ENCODE measurements around the gene RP2.

DNA sequence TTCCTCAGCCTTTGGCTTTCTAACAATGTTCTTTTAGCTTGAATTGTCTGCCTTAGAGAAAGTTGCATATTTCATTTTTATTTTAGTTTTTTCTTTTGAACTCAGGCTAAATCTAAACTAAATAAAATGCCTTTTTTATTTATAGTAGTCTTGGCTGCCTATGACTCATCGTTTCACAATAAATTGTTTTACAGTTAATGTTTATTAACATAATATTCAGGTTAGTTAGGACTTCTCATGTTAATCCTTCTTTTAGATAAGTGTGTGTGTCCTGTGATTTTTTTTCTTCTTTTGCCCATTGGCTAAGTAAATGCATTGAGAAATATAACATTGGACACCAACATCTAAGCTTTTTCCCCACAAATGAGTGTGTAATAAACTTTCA, 1.6 kb downstream of the RP2 start:
- TF ChIP-seq, protein P1, sequence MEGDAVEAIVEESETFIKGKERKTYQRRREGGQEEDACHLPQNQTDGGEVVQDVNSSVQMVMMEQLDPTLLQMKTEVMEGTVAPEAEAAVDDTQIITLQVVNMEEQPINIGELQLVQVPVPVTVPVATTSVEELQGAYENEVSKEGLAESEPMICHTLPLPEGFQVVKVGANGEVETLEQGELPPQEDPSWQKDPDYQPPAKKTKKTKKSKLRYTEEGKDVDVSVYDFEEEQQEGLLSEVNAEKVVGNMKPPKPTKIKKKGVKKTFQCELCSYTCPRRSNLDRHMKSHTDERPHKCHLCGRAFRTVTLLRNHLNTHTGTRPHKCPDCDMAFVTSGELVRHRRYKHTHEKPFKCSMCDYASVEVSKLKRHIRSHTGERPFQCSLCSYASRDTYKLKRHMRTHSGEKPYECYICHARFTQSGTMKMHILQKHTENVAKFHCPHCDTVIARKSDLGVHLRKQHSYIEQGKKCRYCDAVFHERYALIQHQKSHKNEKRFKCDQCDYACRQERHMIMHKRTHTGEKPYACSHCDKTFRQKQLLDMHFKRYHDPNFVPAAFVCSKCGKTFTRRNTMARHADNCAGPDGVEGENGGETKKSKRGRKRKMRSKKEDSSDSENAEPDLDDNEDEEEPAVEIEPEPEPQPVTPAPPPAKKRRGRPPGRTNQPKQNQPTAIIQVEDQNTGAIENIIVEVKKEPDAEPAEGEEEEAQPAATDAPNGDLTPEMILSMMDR (IDR thresholded peaks at IDR 0.05): no peak
- no peak for TF ChIP-seq POLR2A (IDR thresholded peaks at IDR 0.05)

All from tibial nerve (tissue), 3 donors.